A549 (cell line): ENCODE measurements around the gene ESR2.

Source experiments
- CBX8 ChIP-seq: fragments of 200-600 bp; sonication (generic); IDR thresholded peaks from 2 replicates; pipeline ENCODE4 v1.6.1; 2016
- CTCF ChIP-seq: fragments of >200 bp; sonication (Bioruptor Twin); formaldehyde crosslinking; IDR thresholded peaks from 3 replicates; pipeline ENCODE4 v1.5.1; 2016
- ESRRA ChIP-seq: fragments of 150-350 bp; IDR thresholded peaks from 2 replicates; pipeline ENCODE4 v1.6.1; 2014; ENCODE audit warnings: mild to moderate bottlenecking, low read length, borderline replicate concordance
- HOXA7 ChIP-seq: fragments of 250-450 bp; sonication (Bioruptor Pico); IDR thresholded peaks from 2 replicates; pipeline ENCODE4 v1.5.0; 2020; ENCODE audit warnings: mild to moderate bottlenecking, moderate library complexity
- NPAS2 ChIP-seq: fragments of 250-450 bp; sonication (Bioruptor Pico); IDR thresholded peaks from 2 replicates; pipeline ENCODE4 v1.8.0; 2022; ENCODE audit warnings: mild to moderate bottlenecking, moderate library complexity, borderline replicate concordance
- PBX3 ChIP-seq: IDR thresholded peaks from 2 replicates; pipeline ENCODE4 v1.6.1; 2012
- PHF8 ChIP-seq: fragments of 200-600 bp; sonication (generic); IDR thresholded peaks from 2 replicates; pipeline ENCODE4 v1.6.1; 2016; ENCODE audit warnings: low read depth, mild to moderate bottlenecking, antibody characterized with exemption, moderate library complexity, borderline replicate concordance
- POLR2A ChIP-seq: IDR thresholded peaks from 2 replicates; pipeline ENCODE4 v1.6.1; 2012; ENCODE audit warnings: mild to moderate bottlenecking, low read length
- POLR2AphosphoS2 ChIP-seq: conservative IDR thresholded peaks from 2 replicates; pipeline ENCODE4 v1.6.1; 2012; ENCODE audit warnings: low read length, improper control_type of control experiment, inconsistent platforms
- RARB ChIP-seq: fragments of 250-450 bp; sonication (Bioruptor Pico); IDR thresholded peaks from 2 replicates; pipeline ENCODE4 v1.8.0; 2021; ENCODE audit warnings: mild to moderate bottlenecking, moderate library complexity
- SREBF2 ChIP-seq: fragments of 450-650 bp; IDR thresholded peaks from 2 replicates; pipeline ENCODE4 v1.6.1; 2014; ENCODE audit warnings: mild to moderate bottlenecking, moderate library complexity
- TFCP2L1 ChIP-seq: fragments of 250-450 bp; sonication (Bioruptor Pico); IDR thresholded peaks from 2 replicates; pipeline ENCODE4 v1.5.0; 2021; ENCODE audit warnings: mild to moderate bottlenecking
- TP53 ChIP-seq: fragments of 250-450 bp; sonication (Bioruptor Pico); IDR thresholded peaks from 2 replicates; pipeline ENCODE4 v1.5.0; 2021; ENCODE audit warnings: mild to moderate bottlenecking, moderate library complexity
- USF2 ChIP-seq: fragments of 450-650 bp; IDR thresholded peaks from 2 replicates; pipeline ENCODE4 v1.6.1; 2014; ENCODE audit warnings: antibody characterized with exemption

- TF ChIP-seq POLR2A (no peak), CTCF (no peak), TFCP2L1 (no peak), PBX3 (no peak), USF2 (no peak), SREBF2 (no peak), PHF8 (no peak), ESRRA (no peak), HOXA7 (no peak), POLR2AphosphoS2 (no peak), CBX8 (no peak), NPAS2 (CRISPR knock-in tag) (no peak), TP53 (CRISPR knock-in tag) (no peak), RARB (no peak)
Measured at GRCh38 chr14:64202716-64203115, 91.5 kb downstream of the ESR2 start.
